ENCODE data around the gene IFITM1.
"Not testable (repeated sequence)": the region's sequence is repeated elsewhere in the genome, so short reads cannot be mapped to it uniquely, and the experiment has no call there.

The IFITM1 gene

GRCh38 chr11:316891-317301 lies 3.1 kb downstream of the IFITM1 start:
- TF ChIP-seq, protein P1, sequence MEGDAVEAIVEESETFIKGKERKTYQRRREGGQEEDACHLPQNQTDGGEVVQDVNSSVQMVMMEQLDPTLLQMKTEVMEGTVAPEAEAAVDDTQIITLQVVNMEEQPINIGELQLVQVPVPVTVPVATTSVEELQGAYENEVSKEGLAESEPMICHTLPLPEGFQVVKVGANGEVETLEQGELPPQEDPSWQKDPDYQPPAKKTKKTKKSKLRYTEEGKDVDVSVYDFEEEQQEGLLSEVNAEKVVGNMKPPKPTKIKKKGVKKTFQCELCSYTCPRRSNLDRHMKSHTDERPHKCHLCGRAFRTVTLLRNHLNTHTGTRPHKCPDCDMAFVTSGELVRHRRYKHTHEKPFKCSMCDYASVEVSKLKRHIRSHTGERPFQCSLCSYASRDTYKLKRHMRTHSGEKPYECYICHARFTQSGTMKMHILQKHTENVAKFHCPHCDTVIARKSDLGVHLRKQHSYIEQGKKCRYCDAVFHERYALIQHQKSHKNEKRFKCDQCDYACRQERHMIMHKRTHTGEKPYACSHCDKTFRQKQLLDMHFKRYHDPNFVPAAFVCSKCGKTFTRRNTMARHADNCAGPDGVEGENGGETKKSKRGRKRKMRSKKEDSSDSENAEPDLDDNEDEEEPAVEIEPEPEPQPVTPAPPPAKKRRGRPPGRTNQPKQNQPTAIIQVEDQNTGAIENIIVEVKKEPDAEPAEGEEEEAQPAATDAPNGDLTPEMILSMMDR (IDR thresholded peaks at IDR 0.05; ENCODE audit: insufficient read depth, low read length, missing control alignments) = no peak
- ChIA-PET POLR2A (interaction anchor here (1.1 to 1.8 kb wide), 2 partner anchors 9 to 39 kb away, joined by 3 to 7 read pairs; partner anchors contain the start of gene IFITM2), CTCF (interaction anchor here (0.8 to 4.5 kb wide), 12 partner anchors 8 to 132 kb away, joined by 3 to 45 read pairs (median 8); partner anchors contain the start of gene IFITM2)
- DNase-seq (ENCODE audit: low read depth, low spot score) = no peak
- H3K4me3 ChIP-seq (ENCODE audit: low read depth, low read length) = no peak overlapping the region

- ChIA-PET POLR2A (interaction anchor here (1.1 to 1.8 kb wide), 2 partner anchors 10 to 38 kb away, joined by 3 to 7 read pairs; partner anchors contain the start of gene IFITM2), CTCF (interaction anchor here (0.8 to 4.5 kb wide), 10 partner anchors 9 to 131 kb away, joined by 3 to 45 read pairs (median 10); partner anchors contain the start of gene IFITM2)
- H3K4me3 ChIP-seq (ENCODE audit: low read depth, low read length) = peak overlapping the region; percentile 38
- not testable (repeated sequence) for DNase-seq (ENCODE audit: low read depth, low spot score)
Measured at GRCh38 chr11:317668-318404, 4.0 kb downstream of the IFITM1 start.

DNA sequence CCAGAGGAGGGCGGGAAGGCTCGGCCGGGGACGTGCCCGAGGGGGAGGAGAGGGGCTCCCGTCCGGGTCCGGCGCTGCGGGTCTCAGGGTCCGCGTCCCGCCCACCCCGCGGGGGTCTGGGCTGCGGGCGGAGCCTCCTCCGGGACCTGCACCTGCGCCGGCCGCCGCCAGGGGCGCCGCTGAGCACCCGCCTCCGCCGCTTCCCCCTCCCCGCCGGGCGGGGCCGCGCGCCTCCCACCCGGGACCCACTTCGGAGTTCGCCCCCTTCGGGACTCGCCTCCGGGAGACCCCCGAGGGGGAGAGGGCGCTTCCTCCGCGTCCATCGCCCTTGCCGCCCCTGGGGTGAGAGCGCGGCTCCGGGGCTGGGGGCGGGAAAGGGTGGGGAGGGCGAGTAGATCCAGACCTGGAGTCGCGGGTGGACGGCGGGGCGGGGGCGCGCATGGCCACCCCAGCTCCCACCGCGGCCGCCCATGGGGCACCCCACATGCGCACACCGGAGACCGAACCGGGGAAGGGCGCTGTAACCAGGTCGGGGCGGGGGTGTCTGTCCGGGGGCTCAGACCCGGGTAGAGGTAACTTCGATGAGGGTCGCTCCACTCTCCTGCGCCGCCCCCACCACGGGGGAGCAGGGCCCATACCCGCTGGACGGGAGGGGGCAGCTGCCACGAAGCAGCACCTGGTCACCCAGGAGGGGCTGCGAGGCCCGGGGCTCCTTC lies 4.7 kb downstream of the IFITM1 start:
- POLR2A ChIA-PET = interaction anchor here (1.8 kb wide), 1 partner anchor 37 kb away, joined by 7 read pairs; no protein-coding TSS in a partner anchor
- DNase-seq (ENCODE audit: low read depth, low spot score) = not testable (repeated sequence)
- peak overlapping the region; percentile 57 for H3K4me3 ChIP-seq (ENCODE audit: low read depth, low read length)
- CTCF ChIA-PET = interaction anchor here (1.4 to 4.5 kb wide), 4 partner anchors 9 to 36 kb away, joined by 6 to 45 read pairs (median 11); partner anchors contain the start of gene IFITM2

- CTCF ChIA-PET = interaction anchor here (1.3 to 1.4 kb wide), 3 partner anchors 10 to 13 kb away, joined by 4 to 6 read pairs (median 6); no protein-coding TSS in a partner anchor
- DNase-seq (ENCODE audit: low read depth, low spot score) = not testable (repeated sequence)
- peak overlapping the region; percentile 71 for H3K4me3 ChIP-seq (ENCODE audit: low read depth, low read length)
- POLR2A ChIA-PET = interaction anchor here (1.5 kb wide), 1 partner anchor 36 kb away, joined by 3 read pairs; no protein-coding TSS in a partner anchor
Measured at GRCh38 chr11:319121-319887, 5.5 kb downstream of the IFITM1 start.

DNA sequence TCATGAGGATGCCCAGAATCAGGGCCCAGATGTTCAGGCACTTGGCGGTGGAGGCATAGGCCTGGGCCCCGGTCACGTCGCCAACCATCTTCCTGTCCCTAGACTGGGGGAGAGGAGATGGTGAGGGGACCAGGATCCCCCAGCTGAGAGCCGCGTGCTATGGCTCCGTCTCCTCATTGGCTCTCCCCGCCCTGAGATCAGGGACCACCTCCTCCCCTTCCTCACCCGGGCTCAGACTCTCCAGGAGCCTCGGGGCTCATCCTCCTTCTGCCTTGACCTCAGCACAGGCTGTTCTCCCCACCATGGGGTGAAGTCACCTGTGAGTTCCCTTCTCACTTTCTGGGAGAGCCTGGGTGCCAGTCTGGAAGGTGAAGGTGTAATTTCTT lies 6.0 kb downstream of the IFITM1 start:
- peak overlapping the region; percentile 82 for H3K4me3 ChIP-seq (ENCODE audit: low read depth, low read length)
- not testable (repeated sequence) for DNase-seq (ENCODE audit: low read depth, low spot score)
- ChIA-PET CTCF (interaction anchor here (1.3 to 1.4 kb wide), 3 partner anchors 10 to 14 kb away, joined by 4 to 6 read pairs (median 6); no protein-coding TSS in a partner anchor), POLR2A (interaction anchor here (1.5 kb wide), 1 partner anchor 36 kb away, joined by 3 read pairs; no protein-coding TSS in a partner anchor)

DNA sequence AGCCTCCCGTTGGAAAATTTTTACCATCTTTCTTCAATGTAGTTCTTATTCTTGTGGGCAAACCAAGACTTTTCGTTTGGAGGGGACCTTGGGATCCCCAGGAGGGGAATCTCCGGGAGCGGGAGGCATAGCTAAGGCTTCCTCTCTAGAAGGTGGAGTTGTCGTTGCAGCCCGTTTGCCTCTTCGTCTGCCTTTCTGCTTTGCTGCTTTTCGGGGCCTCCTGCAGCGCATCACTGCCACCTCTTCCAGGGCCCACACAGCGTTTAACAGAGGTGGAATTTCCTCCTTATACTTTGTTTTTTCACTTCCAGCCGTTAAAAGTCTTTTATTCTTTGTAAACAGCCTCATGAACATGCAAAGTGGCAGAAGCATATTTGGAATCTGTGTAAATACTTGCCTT lies 10.3 kb downstream of the IFITM1 start:
- TF ChIP-seq, protein P1 (IDR thresholded peaks at IDR 0.05; ENCODE audit: insufficient read depth, low read length, missing control alignments) = no peak
- ChIA-PET CTCF (interaction anchor here (1.1 kb wide), 1 partner anchor 21 kb away, joined by 3 read pairs; no protein-coding TSS in a partner anchor), POLR2A (no interaction called here)
- no peak overlapping the region for H3K4me3 ChIP-seq (ENCODE audit: low read depth, low read length)
- DNase-seq (ENCODE audit: low read depth, low spot score) = no peak

DNA sequence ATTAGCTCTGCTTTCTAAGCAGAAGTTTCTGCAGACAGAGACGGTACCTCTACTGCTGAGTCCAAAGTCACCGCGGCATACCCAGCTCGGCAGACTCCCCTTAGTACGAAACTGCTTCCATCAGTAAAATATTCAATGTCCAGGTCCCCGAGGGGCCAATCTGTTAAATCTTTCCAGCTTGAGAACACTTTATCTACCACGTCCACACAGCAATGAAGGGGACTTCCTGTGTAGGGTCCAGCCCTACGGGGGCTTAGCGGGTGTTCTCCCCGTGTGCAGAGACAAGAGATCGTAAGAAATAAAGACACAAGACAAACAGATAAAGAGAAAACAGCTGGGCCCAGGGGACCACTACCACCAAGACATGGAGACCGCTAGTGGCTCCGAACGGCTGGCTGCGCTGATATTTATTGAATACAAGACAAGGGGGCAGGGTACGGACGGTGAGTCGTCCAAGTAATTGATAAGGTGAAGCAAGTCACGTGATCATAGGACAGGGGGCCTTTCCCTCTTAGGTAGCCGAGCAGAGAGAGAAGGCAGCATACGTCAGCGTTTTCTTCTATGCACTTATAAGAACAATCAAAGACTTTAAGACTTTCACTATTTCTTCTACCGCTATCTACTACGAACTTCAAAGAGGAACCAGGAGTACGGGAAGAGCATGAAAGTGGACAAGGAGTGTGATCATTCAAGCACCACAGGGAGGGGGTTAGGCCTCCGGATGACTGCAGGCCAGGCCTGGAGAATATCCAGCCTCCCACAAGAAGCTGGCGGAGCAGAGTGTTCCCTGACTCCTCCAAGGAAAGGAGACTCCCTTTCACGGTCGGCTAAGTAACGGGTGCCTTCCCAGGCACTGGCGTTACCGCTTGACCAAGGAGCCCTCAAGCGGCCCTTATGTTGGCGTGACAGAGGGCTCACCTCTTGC lies 11.0 kb downstream of the IFITM1 start:
- CTCF ChIA-PET = interaction anchor here (1.1 kb wide), 1 partner anchor 20 kb away, joined by 3 read pairs; no protein-coding TSS in a partner anchor
- DNase-seq (ENCODE audit: low read depth, low spot score); POLR2A ChIA-PET; H3K4me3 ChIP-seq (ENCODE audit: low read depth, low read length): not testable (repeated sequence)
